HEK293 (cell line): ENCODE results near the gene STK32C.

Source experiments
- CTCF ChIA-PET: fragments of 350-600 bp; formaldehyde crosslinking; extraction: SDS; loops from one replicate; lab custom pipeline; 2021; ENCODE audit warnings: antibody characterized with exemption; lab: Yijun Ruan, JAX
- POLR2A ChIA-PET: fragments of 300-600 bp; formaldehyde crosslinking; extraction: SDS; loops from one replicate; lab custom pipeline; 2020; ENCODE audit warnings: antibody characterized with exemption, inconsistent platforms; lab: Yijun Ruan, JAX
- H3K27ac ChIP-seq: fragments of 200-500 bp; sonication (Bioruptor generic); 2 replicates; pipeline ENCODE4 v1.5.1; 2014; ENCODE audit warnings: low read depth, low read length, control low read depth, inconsistent platforms; ENCODE audit errors: extremely low read depth
- H3K36me3 ChIP-seq, 2 experiments: fragments of 200-500 bp in 1 of 2; sonication (Bioruptor generic) in 1 of 2; 1 replicate in 1 of 2; 2 replicates in 1 of 2; pipeline ENCODE4 v1.5.1; 2014 to 2017; ENCODE audit warnings: inconsistent platforms in 2 of 2, low read length in 2 of 2; ENCODE audit not compliant: control insufficient read depth in 2 of 2, insufficient read depth in 1 of 2
- H3K4me1 ChIP-seq: fragments of 200-500 bp; sonication (Bioruptor generic); 2 replicates; pipeline ENCODE4 v1.5.1; 2014; ENCODE audit warnings: mild to moderate bottlenecking, low read length, inconsistent platforms; ENCODE audit not compliant: control insufficient read depth, insufficient read depth
- H3K4me3 ChIP-seq: 2 replicates; pipeline ENCODE4 v1.5.1; 2011; ENCODE audit warnings: low read depth, mild to moderate bottlenecking, control low read depth, low read length, moderate library complexity
- H3K9me3 ChIP-seq: fragments of 200-500 bp; sonication (Bioruptor generic); 2 replicates; pipeline ENCODE4 v1.5.1; 2014; ENCODE audit warnings: low read depth, low read length, inconsistent platforms; ENCODE audit not compliant: control insufficient read depth, insufficient read depth
- ELK4 ChIP-seq: IDR thresholded peaks from 2 replicates; pipeline ENCODE4 v1.6.1; 2011; ENCODE audit warnings: mild to moderate bottlenecking, low read depth, low read length, borderline replicate concordance
- FEZF1 ChIP-seq: fragments of 450-650 bp; formaldehyde crosslinking; IDR thresholded peaks from 2 replicates; pipeline ENCODE4 v1.5.1; 2016; ENCODE audit warnings: missing biosample characterization, missing genetic modification characterization
- IKZF3 ChIP-seq: fragments of 450-650 bp; IDR thresholded peaks from 2 replicates; pipeline ENCODE4 v1.5.0; 2018; ENCODE audit warnings: missing biosample characterization, mild to moderate bottlenecking, missing genetic modification characterization, moderate library complexity
- KLF17 ChIP-seq: fragments of 450-650 bp; formaldehyde crosslinking; IDR thresholded peaks from 2 replicates; pipeline ENCODE4 v1.5.1; 2016; ENCODE audit warnings: missing biosample characterization, missing genetic modification characterization
- RBAK ChIP-seq: fragments of 450-650 bp; formaldehyde crosslinking; IDR thresholded peaks from 2 replicates; pipeline ENCODE4 v1.5.1; 2016; ENCODE audit warnings: missing biosample characterization, missing genetic modification characterization
- SALL2 ChIP-seq: fragments of 450-650 bp; formaldehyde crosslinking; IDR thresholded peaks from 2 replicates; pipeline ENCODE4 v1.5.0; 2017; ENCODE audit warnings: missing biosample characterization, mild to moderate bottlenecking, missing genetic modification characterization, borderline replicate concordance
- TRIM28 ChIP-seq: IDR thresholded peaks from 2 replicates; pipeline ENCODE4 v1.6.1; 2011; ENCODE audit warnings: low read length, control low read depth, borderline replicate concordance
- TSHZ1 ChIP-seq: fragments of 450-650 bp; formaldehyde crosslinking; IDR thresholded peaks from 2 replicates; pipeline ENCODE4 v1.5.1; 2016; ENCODE audit warnings: missing biosample characterization, missing genetic modification characterization, borderline replicate concordance
- YY2 ChIP-seq: fragments of 450-650 bp; formaldehyde crosslinking; IDR thresholded peaks from 2 replicates; pipeline ENCODE4 v1.5.1; 2016; ENCODE audit warnings: missing biosample characterization, missing genetic modification characterization
- ZBTB1 ChIP-seq: fragments of 450-650 bp; formaldehyde crosslinking; IDR thresholded peaks from 2 replicates; pipeline ENCODE4 v1.5.1; 2016; ENCODE audit warnings: missing biosample characterization, missing genetic modification characterization
- ZBTB20 ChIP-seq: fragments of 450-650 bp; formaldehyde crosslinking; IDR thresholded peaks from 2 replicates; pipeline ENCODE4 v1.5.1; 2016; ENCODE audit warnings: missing biosample characterization, missing genetic modification characterization
- ZBTB8A ChIP-seq: fragments of 450-650 bp; formaldehyde crosslinking; IDR thresholded peaks from 2 replicates; pipeline ENCODE4 v1.5.1; 2016; ENCODE audit warnings: missing biosample characterization, missing genetic modification characterization
- ZFP69B ChIP-seq: fragments of 450-650 bp; formaldehyde crosslinking; IDR thresholded peaks from 2 replicates; pipeline ENCODE4 v1.5.1; 2016; ENCODE audit warnings: missing biosample characterization, missing genetic modification characterization
- ZIC2 ChIP-seq: fragments of 450-650 bp; formaldehyde crosslinking; IDR thresholded peaks from 2 replicates; pipeline ENCODE4 v1.5.1; 2016; ENCODE audit warnings: missing biosample characterization, missing genetic modification characterization
- ZNF114 ChIP-seq: fragments of 450-650 bp; formaldehyde crosslinking; IDR thresholded peaks from 2 replicates; pipeline ENCODE4 v1.5.0; 2017; ENCODE audit warnings: missing biosample characterization, missing genetic modification characterization
- ZNF175 ChIP-seq: fragments of 450-650 bp; formaldehyde crosslinking; IDR thresholded peaks from 2 replicates; pipeline ENCODE4 v1.5.1; 2016; ENCODE audit warnings: missing biosample characterization, missing genetic modification characterization
- ZNF23 ChIP-seq: fragments of 450-650 bp; formaldehyde crosslinking; IDR thresholded peaks from 2 replicates; pipeline ENCODE4 v1.5.1; 2016; ENCODE audit warnings: missing biosample characterization, missing genetic modification characterization, borderline replicate concordance
- ZNF24 ChIP-seq: fragments of 450-650 bp; formaldehyde crosslinking; IDR thresholded peaks from 2 replicates; pipeline ENCODE4 v1.5.1; 2016; ENCODE audit warnings: missing biosample characterization, missing genetic modification characterization
- ZNF26 ChIP-seq: fragments of 450-650 bp; formaldehyde crosslinking; IDR thresholded peaks from 2 replicates; pipeline ENCODE4 v1.5.1; 2016; ENCODE audit warnings: missing biosample characterization, missing genetic modification characterization
- ZNF302 ChIP-seq: fragments of 450-650 bp; formaldehyde crosslinking; IDR thresholded peaks from 2 replicates; pipeline ENCODE4 v1.5.1; 2016; ENCODE audit warnings: missing biosample characterization, missing genetic modification characterization, low read depth
- ZNF423 ChIP-seq: fragments of 450-650 bp; formaldehyde crosslinking; IDR thresholded peaks from 2 replicates; pipeline ENCODE4 v1.5.1; 2016; ENCODE audit warnings: missing biosample characterization, missing genetic modification characterization
- ZNF510 ChIP-seq: fragments of 450-650 bp; formaldehyde crosslinking; IDR thresholded peaks from 2 replicates; pipeline ENCODE4 v1.5.1; 2018; ENCODE audit warnings: mild to moderate bottlenecking, missing genetic modification characterization, missing biosample characterization; ENCODE audit not compliant: insufficient replicate concordance
- ZNF514 ChIP-seq: fragments of 450-650 bp; formaldehyde crosslinking; IDR thresholded peaks from 2 replicates; pipeline ENCODE4 v1.5.1; 2016; ENCODE audit warnings: missing biosample characterization, missing genetic modification characterization
- ZNF549 ChIP-seq: fragments of 450-650 bp; IDR thresholded peaks from 2 replicates; pipeline ENCODE4 v1.5.1; 2018; ENCODE audit warnings: missing biosample characterization, missing genetic modification characterization, mild to moderate bottlenecking, inconsistent platforms, moderate library complexity
- ZNF585B ChIP-seq: fragments of 450-650 bp; formaldehyde crosslinking; IDR thresholded peaks from 2 replicates; pipeline ENCODE4 v1.5.1; 2016; ENCODE audit warnings: missing biosample characterization, missing genetic modification characterization
- ZNF623 ChIP-seq: fragments of 450-650 bp; formaldehyde crosslinking; IDR thresholded peaks from 2 replicates; pipeline ENCODE4 v1.5.1; 2016; ENCODE audit warnings: missing biosample characterization, missing genetic modification characterization
- ZNF629 ChIP-seq: fragments of 450-650 bp; formaldehyde crosslinking; IDR thresholded peaks from 2 replicates; pipeline ENCODE4 v1.5.1; 2017; ENCODE audit warnings: missing biosample characterization, missing genetic modification characterization
- ZNF654 ChIP-seq: fragments of 450-650 bp; formaldehyde crosslinking; IDR thresholded peaks from 2 replicates; pipeline ENCODE4 v1.5.1; 2016; ENCODE audit warnings: low read depth, missing biosample characterization, missing genetic modification characterization
- ZNF677 ChIP-seq: fragments of 450-650 bp; IDR thresholded peaks from 2 replicates; pipeline ENCODE4 v1.5.0; 2018; ENCODE audit warnings: missing biosample characterization, mild to moderate bottlenecking, missing genetic modification characterization, moderate library complexity
- ZNF747 ChIP-seq: fragments of 450-650 bp; formaldehyde crosslinking; IDR thresholded peaks from 2 replicates; pipeline ENCODE4 v1.5.1; 2016; ENCODE audit warnings: missing biosample characterization, missing genetic modification characterization
- ZSCAN16 ChIP-seq: fragments of 450-650 bp; formaldehyde crosslinking; IDR thresholded peaks from 2 replicates; pipeline ENCODE4 v1.5.1; 2016; ENCODE audit warnings: missing biosample characterization, missing genetic modification characterization

Gene STK32C

GRCh38 chr10:132252412-132252811 lies 55.3 kb downstream of the STK32C start:
- no peaks in the 10 kb centered on the region for H3K9me3 ChIP-seq
- H3K36me3 ChIP-seq, result no peaks in the 10 kb centered on the region
- CTCF ChIA-PET, result interaction anchor here (0.6 to 0.7 kb wide), 3 partner anchors 107 to 717 kb away, joined by 3 read pairs; no protein-coding TSS in a partner anchor
- POLR2A ChIA-PET, result no interaction called here
- H3K4me1 ChIP-seq, result no peaks in the 10 kb centered on the region
- TF ChIP-seq ZBTB1 (tag by site-specific recombination) (no peak), ZNF514 (tag by site-specific recombination) (no peak), ZSCAN16 (tag by site-specific recombination) (no peak), ZNF24 (tag by site-specific recombination) (no peak), ZNF26 (tag by site-specific recombination) (no peak), ZIC2 (tag by site-specific recombination) (no peak), FEZF1 (tag by site-specific recombination) (no peak), ZNF423 (no peak), ZNF114 (tag by site-specific recombination) (no peak), ZNF510 (tag by site-specific recombination) (no peak), YY2 (no peak)
- H3K27ac ChIP-seq, result no peak overlapping the region
- no peak overlapping the region for H3K4me3 ChIP-seq

GRCh38 chr10:132251928-132252327 lies 55.8 kb downstream of the STK32C start:
- TF ChIP-seq ZNF747 (tag by site-specific recombination) (no peak), TSHZ1 (no peak), RBAK (no peak), ZNF549 (tag by site-specific recombination) (no peak), ELK4 (no peak), ZNF23 (tag by site-specific recombination) (no peak), ZBTB8A (no peak), ZNF585B (tag by site-specific recombination) (no peak), SALL2 (no peak), ZNF175 (tag by site-specific recombination) (no peak), ZNF629 (tag by site-specific recombination) (no peak), ZNF623 (tag by site-specific recombination) (no peak), ZNF302 (tag by site-specific recombination) (no peak), ZNF654 (tag by site-specific recombination) (no peak), IKZF3 (tag by site-specific recombination) (no peak), KLF17 (tag by site-specific recombination) (no peak), ZNF677 (tag by site-specific recombination) (no peak), ZBTB20 (tag by site-specific recombination) (no peak), ZFP69B (tag by site-specific recombination) (no peak), TRIM28 (no peak)
- TF ChIP-seq, all 188 proteins: peak for 0
- Histone ChIP-seq H3K36me3 (no peaks in the 10 kb centered on the region), H3K4me3 (no peak overlapping the region), H3K4me1 (no peaks in the 10 kb centered on the region), H3K9me3 (no peaks in the 10 kb centered on the region), H3K27ac (no peak overlapping the region)
- ChIA-PET POLR2A (no interaction called here), CTCF (interaction anchor here (0.7 kb wide), 1 partner anchor 717 kb away, joined by 3 read pairs; no protein-coding TSS in a partner anchor)
